Skin epidermis (tissue), 12 donors: ENCODE results near the gene SMURF1.

ENCODE experiments used
- H3K27ac ChIP-seq, 21 experiments: fragments of 200-600 bp; sonication (generic) in 11 of 21; one replicate each; pipeline ENCODE4 v1.5.0; 2020; ENCODE audit warnings: mild to moderate bottlenecking in 3 of 21, inconsistent platforms in 2 of 21, moderate library complexity in 2 of 21
- H3K4me3 ChIP-seq, 7 experiments: fragments of 200-600 bp; sonication (generic) in 2 of 7; one replicate each; pipeline ENCODE4 v1.5.0; 2020; ENCODE audit warnings: inconsistent platforms in 2 of 7, mild to moderate bottlenecking in 2 of 7, moderate library complexity in 1 of 7

The SMURF1 gene

DNA sequence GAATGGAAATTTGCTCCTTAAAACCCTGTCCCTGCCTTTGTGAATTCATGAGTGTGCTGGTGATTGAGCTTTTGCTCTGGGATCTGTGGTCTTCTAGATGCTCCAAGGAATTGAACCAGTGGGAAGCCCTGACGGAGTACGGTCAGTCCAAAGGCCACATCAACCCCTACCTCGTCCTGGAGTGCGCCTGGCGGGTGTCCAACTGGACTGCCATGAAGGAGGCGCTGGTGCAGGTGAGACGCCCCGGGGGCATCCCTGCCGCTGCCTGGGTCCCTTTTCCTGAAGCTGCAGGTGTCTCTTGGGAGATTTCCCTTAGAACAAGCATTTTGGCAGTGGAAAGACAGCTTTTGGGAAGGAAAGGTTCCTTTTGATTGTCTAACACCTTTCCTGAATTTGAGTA, 165.2 kb downstream of the SMURF1 start:
- peak overlapping the region in 2 of 21 experiments; percentile 14 to 29 for H3K27ac ChIP-seq
- no peak overlapping the region for H3K4me3 ChIP-seq
